GM19043 (cell line): ENCODE measurements around the gene COPA.
"Not testable (repeated sequence)": the region's sequence is repeated elsewhere in the genome, so short reads cannot be mapped to it uniquely, and the experiment has no call there.

Source experiments
- ATAC-seq: cut with Tn5 transposase; IDR thresholded peaks from one replicate; pipeline ENCODE4 v1.9.1; 2021; ENCODE audit warnings: low read depth; ENCODE audit not compliant: unreplicated experiment

Gene COPA

DNA sequence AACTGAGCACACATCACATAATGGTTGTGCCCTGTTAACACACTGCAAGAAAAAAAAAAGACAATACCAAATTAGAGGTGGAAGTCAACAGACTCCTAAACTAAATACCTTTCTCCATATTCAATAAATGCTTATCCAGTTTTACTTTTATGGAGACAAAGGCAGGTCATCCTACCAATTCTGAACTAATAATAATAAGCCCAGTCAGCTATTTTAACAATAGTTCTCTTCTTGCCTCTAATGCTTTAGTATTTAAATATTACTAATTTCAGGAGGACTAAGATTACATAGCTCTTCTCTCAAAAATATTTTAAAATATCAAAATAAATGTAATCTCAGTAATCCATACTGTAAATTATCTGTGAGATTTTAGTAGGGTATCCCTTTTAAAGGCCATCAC is 10.5 kb downstream of the COPA start:
- no peak for ATAC-seq

DNA sequence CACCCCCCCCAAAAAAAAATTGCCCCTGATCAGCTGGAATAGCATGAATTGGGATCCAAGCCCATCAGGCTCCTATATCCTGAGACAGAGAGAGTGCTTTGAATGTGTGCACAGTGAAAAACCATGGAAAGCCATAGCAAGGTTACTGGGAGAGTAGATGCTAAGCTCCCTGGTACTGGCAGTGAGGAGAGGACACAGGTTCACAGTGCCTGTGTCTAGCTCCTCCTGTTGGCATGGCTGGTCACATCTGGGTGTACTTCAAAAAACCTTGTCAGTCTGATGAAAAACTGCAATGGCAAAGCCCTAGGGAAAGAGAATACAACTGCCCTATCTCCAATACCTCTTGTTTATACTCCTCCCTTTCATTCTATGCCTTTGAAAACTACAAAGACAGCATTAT is 12.9 kb downstream of the COPA start:
- ATAC-seq: no peak

GRCh38 chr1:160328184-160328583 is 14.9 kb downstream of the COPA start:
- ATAC-seq: no peak

- no peak for ATAC-seq
These were observed 16.6 kb downstream of the COPA start for GRCh38 chr1:160326418-160326817.

DNA sequence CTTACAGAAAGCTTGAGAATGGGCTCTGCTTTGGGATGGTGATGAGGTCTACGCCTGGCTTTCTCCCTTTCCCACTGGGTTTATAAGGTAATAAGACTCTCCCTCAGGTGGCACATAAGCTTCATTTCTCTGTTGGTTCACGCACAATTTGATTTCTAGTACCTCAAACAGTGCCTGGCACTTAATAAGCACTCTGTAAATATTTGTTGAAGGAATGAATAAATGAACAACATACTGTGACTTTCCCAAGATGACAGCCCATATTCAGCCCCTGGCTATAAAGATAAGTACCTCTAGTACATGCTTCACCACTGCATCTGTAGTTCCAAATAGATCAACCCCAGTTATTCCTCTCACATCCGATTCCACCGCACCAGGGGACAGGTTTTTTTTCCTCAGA is 17.8 kb downstream of the COPA start:
- no peak for ATAC-seq

DNA sequence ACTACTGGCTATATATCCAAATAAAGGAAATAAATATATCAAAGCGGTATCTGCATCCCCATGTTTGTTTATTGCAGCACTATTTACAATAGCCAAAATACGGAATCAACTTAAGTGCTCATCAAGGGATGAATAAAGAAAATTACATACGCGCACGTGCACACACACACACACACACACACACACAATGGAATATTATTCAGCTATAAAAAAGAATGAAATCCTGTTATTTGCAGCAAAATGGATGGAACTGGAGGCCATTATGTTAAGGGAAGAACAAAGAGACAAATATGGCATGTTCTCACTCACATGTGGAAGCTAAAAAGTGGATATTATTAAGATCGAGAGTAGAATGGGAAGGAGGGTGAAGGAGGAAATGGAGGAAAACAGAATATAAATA is 20.2 kb downstream of the COPA start:
- ATAC-seq: no peak

DNA sequence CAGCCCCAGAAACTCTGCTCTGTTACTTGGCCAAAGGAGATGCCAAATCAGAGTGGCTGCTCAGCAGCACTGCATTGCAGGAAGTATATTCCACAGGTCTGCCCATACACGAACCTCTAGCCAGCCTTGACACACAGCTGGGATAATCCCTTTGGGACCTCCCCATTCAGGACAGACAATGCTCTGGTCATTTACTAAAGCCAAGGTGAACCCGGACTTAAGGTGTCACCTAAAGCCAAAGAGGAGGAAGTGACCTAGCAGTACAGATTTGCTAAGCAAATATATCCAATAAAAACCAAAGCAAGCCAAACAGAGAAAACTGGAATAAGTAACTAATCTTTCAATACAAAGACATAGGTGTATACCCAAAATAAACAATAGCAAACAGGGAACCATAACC is 27.7 kb downstream of the COPA start:
- no peak for ATAC-seq

DNA sequence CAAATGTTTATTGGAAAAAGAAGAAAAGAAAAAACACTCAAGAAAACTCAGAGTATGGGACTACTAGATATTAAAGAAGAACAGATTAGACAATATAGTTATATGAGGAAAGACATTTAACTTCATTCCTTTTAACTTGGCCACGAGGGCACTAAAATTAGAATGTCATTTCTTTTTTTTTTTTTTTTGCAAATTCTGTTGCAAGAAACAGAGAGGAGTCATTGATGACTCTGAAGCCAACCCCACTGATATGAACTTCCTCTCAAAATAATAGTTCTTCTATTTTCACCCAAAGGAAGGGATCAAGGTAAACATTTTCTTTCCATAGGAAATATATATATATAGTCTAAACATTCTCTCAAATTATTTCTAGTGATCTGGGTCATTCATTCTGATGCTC is 33.5 kb downstream of the COPA start:
- ATAC-seq: no peak

GRCh38 chr1:160309185-160309557 is 33.9 kb downstream of the COPA start:
- no peak for ATAC-seq

- ATAC-seq: no peak
These were observed 34.4 kb downstream of the COPA start for GRCh38 chr1:160308451-160309184.

- ATAC-seq: no peak
These were observed 35.8 kb downstream of the COPA start for GRCh38 chr1:160307118-160307791.

GRCh38 chr1:160300173-160300572 is 42.9 kb downstream of the COPA start:
- no peak for ATAC-seq

GRCh38 chr1:160296036-160296435 is 47.0 kb downstream of the COPA start:
- ATAC-seq: no peak

- no peak for ATAC-seq
These were observed 49.8 kb downstream of the COPA start for GRCh38 chr1:160293020-160293968.

DNA sequence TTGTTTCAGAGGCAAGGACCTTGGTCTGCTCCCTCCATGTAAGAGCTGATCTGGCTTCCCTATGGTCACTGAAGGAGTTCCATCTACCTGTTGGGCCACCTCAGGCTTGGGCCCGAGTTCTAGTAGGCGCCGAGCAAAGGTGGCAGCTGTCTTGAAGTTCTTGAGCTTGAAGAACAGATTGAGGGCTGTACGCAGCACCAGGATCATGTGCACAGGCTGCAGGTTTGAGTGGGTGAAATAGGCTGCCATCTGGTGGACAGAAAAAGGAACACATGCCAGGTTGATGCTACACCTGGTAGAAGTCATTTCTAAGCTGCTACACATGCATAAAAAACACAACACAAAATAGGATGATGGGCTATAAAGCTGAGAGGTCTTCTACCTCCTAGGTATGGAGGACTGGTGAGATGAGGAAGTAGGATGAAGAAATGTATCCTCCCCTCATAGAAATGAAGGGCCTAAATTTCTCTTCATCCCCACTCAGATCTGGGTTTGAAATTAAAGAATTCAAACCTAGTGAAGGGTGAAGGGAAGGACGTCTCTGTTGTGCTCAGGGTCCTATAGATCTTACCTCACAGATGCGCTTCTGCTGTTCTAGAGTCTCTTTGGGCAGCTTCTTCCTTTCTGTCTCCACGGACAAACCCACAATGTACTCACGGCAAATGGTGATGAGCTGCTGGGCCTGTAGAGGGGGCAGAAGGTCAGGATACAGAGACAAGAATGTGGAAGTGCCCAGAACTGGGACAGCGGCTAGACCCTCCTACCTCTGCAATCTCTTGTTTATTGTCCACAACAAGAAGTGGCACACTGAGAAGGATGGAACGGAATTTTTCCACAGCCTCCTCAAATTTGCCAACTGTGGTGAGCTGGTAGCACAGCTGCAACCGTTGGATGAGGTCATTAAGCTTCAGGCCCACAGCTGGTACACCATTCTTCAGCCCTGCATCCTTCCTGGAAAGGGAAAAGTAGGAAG is 51.5 kb downstream of the COPA start:
- ATAC-seq: no peak

- ATAC-seq: not testable (repeated sequence)
These were observed 55.3 kb downstream of the COPA start for GRCh38 chr1:160287769-160288168.

- no peak for ATAC-seq
These were observed 57.5 kb downstream of the COPA start for GRCh38 chr1:160285506-160285905.

- ATAC-seq: peak; percentile 99
These were observed 58.2 kb downstream of the COPA start, which contains the start of gene PEX19 for GRCh38 chr1:160284782-160285344. TSS of gene PEX19 (minus strand) at chr1:160285133. CDS start at chr1:160285124, 9 bp downstream.

DNA sequence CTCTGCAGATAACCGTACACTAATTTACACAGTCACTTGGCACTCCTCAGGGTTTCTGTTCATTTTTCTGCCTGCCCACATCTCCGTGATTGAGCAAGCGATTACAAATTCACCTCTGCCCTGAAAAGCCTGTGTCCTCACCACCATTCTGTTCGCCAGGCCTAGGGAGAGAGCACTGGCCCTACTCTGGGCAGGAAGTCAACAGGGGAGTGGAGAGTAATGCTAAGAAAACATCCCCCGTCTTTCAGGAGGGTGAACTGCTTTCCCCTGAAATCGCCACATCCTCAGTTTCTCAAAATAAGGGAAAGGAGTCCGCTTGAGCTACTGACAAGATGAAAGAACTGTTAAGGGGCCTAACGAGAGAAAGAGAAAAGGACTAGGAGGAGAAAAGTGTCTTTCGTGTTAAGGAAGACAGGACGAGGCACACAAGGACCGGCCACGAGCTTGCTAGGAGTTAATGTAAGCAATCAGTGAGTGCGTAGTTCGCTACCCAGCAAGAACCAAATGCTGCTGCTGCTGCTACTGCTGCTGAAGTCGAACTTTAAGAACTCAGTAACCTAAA is 58.7 kb downstream of the COPA start:
- peak; percentile 11 for ATAC-seq
